ENCODE data around the gene AGAP9.
"Not testable (repeated sequence)": the region's sequence is repeated elsewhere in the genome, so short reads cannot be mapped to it uniquely, and the experiment has no call there.

Gene AGAP9

DNA sequence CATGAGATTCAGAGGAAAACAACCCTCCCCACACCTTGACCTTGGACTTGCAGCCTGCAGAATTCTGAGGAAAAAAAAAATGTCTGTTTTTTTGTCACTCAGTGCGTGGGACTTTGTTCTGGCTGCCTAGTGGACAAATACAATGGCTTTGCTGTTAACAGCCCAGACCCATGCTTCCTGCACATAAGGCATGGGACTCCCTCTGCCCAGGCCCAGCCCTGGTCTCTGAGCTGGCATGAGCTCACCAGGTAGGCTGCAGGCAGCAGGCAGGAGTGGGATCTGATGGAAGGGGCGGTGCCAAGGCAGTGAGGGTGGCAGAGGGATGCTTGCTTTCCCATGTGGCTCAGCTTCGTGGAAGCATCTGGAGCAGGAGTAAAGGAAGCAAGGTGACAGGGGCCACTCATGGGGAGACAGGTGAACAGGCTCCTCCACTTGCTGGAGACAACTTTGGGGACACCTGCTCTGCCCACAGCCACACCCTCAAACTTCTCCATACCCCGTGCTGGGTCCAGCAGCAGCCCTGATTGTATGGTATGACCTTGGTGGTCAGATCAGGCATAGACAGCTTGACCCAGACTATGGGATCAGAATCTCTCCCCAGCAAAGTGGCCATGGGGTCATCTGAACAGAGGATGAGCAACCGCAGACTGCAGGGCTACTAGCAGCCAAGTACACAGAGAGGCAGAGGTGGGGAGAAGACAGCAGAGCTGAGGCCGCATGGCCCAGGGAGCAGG lies 66.5 kb downstream of the AGAP9 start:
- no peak for DNase-seq

DNA sequence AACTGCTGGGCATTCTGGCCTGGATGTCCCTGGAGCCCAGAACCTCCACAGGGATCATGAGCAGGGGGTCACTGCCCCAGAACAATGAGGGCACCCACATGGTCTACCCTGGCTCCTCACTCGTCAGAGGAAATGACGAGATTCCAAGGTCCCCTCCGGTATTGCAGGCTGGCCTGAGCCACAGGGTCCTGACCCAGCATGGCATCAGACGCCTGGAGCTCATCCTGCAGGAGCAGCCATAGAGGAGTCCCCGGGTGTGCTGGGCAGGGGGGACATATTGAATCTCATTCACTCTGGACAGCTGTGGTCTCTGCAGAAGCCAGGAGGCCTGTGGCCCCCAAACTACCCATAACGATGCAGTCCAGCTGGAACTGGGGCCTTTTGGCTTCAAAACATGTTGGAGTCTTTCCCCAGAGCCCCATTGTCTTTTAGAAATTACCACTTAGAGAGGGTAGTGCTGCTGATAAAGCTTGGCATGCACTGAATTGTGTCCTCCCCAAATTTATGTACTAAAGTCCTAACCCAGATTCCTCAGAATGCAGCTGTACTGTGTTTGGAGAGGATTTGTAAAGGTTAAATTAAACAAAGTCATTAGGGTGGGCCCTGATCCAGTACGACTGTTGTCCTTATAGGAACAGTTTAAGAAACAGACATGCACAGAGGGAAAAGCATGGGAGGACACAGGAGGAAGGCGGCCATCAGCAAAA lies 67.2 kb downstream of the AGAP9 start:
- no peak for DNase-seq

DNA sequence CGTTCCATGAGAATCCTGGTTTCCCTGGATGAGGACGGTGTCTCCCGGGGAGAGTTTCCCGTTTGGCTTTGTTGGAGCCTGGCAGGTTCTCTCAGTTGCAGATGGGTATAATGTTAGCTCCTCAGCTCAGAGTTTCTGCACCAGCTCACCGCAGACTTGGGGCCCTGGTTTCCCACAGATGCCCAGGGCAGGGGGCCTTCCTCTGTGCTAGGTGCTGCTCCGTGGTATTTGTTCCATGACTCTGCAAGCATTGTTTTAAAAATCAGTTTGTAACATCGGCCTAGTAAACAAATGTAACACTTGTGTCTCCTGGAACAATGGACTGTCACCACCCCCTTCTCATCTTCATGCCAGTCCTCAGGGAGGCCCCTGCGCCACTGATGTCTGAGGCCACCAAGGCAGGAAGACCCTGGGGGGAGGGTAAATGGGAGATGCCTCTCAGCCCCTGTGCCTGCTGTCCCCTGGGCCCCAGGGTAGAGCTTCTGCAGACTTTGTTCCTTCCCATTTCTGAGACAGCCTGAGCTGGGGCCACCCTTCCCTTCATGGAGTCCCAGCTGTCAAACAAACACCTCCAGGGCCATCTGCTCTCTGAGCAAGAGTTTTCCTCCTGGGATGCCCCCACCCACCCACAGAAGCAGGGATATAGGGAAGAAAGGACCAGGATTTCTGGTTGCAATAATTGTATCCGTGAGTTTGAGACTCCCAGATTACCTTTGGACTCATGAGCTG lies 67.9 kb downstream of the AGAP9 start:
- DNase-seq = not testable (repeated sequence)

DNA sequence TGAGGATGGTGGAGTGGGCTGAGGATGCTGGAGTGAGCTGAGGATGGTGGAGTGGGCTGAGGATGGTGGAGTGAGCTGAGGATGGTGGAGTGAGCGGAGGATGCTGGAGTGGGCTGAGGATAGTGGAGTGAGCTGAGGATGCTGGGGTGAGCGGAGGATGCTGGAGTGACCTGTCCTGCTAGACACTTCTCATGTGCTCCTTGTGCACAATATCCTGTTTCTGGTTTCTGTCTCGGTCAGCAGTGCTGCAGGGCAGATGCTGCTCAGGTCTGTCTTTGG lies 68.7 kb downstream of the AGAP9 start:
- no peak for DNase-seq

DNA sequence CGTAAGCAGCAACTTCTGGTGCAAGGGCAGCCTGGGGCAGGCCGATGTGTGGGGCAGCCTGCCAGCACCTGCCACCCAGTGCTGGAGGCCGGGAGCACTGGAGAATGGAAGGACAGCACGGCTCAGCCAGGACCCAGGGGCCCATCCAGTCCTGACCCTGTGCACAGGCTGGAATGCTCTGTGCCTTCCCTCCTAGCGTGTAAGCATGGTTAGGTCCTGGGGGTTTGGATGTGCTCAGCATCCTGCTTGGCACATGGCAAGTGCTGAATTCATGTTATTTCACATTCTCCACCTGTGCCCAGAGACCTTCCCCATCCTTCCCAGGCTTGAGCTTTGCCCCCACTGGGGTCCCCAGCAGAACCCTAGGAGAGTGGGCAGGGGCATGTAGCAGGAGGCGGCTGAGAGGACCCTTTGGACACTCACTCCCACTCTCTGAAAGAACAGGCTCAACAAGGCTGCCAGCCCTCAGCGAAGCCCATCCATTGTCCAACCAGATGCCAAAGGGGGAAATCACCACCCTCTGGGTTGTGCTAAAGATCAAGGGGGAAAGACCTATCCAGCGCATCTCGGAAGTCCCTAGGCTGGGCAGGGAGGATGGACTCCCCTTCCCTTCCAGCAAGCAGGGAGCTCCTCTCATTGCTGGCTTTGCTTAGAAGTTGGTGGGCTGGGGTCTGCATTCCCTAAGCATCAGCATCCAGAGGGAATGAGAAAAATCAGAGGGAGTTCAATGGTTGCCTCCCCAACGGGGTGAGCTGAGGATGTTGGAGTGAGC lies 69.2 kb downstream of the AGAP9 start:
- no peak for DNase-seq

DNA sequence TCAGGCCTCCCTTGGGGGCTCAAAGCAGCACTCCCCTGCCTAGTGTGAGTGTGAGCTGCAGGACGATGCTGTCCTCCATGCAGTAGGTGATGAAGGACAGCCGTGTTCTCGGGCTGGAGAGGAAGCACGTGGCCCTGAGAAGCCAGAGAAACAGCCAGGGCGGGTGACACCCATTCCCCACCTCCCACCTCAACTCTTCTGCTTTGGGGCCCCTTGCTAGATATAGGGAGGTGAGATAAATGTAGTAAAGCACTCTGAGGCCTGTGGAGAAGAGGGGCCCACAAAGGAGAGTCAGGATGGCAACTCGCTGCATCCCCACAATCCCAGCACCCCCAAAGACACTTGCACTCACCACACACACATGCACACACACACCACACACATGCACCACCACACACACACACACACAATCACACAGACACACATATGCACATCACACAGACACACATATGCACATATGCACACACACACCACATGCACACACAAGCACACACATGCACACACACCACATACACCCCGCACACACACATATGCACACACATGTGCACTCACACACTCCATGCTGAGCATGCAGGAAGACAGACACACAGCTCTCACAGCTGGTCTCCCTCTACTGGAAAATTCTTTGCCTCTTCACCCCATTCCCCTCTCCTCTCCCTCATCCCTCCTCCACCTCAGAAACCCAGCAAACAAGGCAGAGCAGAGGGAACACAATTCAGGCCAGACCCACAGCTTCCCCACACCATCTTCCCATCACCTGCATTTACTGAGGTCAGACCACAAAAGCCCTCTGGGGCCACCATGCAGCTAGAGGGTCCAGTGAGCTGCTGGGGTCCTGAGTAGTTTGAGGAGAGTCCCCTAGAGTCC lies 70.1 kb downstream of the AGAP9 start:
- DNase-seq = no peak

DNA sequence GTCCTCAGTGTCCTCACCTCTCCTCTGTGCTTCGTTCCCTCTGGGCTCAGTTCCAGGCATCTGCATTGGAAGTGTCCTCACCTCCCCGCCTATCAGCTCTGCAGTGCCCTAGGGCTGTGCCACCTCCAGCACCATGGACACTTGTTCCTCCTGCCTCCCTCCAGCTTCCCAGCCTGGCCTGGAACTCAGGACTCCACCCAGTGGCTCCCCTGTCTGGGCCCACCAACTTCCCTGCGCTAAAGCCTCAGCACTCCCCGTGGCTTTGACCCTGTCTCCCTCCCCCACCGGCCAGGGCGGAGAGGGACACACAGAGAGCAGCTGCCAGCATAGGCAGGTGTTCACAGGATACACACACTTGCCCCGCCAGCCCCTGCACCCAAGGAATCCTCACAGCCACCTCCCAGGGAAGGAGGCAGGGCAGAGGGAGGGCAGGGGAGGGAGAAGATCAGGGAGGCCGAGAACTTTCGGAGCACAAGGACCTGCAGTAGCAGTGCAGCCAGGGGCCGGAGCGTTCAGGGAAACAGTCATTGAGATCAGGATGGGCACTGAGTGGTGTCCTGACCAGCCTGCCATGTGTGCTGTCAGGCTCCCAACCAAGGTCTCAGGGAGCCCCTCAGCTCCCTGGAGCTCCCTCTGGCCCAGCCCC lies 70.8 kb downstream of the AGAP9 start:
- DNase-seq = no peak

DNA sequence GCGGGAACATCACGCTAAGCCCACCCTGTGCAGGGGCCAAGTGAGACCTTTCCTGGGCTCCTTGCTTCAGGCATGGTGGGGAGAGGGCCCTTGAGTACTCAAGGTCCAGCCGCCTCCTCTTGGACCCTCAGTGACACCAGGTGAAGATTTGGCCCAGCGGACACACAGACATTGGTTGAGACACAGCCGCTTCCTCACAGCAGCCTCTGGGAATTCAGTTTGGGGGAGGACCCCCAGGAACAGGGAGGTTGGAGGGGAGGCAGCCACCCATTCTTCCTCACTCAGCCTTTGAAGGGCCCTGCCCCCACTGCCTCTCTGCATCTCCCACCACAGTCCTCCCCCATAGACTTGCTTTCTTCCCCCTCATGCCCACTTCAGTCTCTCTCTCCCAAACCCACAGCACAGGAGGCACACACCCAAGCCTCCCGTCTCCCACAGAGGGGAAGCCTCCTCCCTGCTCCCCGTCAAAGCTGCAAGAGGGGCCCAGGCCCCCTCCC lies 71.4 kb downstream of the AGAP9 start:
- no peak for DNase-seq

All from activated naive CD4-positive, alpha-beta T cell treated with Interleukin-2 at 50 U/mL for 16 hours (primary cell).